Peyer's patch (tissue), 4 donors: ENCODE measurements around the gene CDH1.

Experiments used
- POLR2A ChIP-seq, 2 donors: fragments of 450-650 bp; IDR thresholded peaks; one replicate each; pipeline ENCODE4 v1.5.1; 2017; ENCODE audit warnings: antibody characterized with exemption in 2 of 2, mild to moderate bottlenecking in 2 of 2, moderate library complexity in 2 of 2
- TF ChIP-seq, protein P1 (sequence below), 6 experiments: fragments of 450-650 bp in 4 of 6; fragments of 200-600 bp in 2 of 6; sonication (generic) in 1 of 6; IDR thresholded peaks; one replicate each; pipeline ENCODE4 v1.5.1; 2017 to 2019; ENCODE audit warnings: antibody characterized with exemption in 6 of 6, mild to moderate bottlenecking in 3 of 6, moderate library complexity in 1 of 6

DNA sequence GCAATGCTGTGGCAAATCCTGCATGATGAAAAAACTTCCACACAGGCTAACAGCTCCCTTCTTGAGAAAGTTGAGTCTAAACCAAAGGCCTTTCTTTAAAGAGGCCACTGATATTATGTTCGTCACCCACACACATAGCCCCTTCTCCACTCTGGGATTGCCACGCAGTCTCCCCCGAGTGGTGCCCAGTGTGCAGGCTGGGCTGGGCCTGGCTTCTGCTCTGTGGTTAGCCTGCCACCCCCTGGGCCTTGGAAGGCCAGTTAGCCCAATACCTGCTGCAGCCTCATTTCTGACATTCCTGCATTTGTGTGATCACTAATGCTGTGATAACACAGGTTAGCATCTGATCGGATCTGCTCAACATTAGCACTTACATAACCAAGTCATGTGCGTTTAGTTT is 47.2 kb upstream of the CDH1 start:
- TF ChIP-seq, protein P1, sequence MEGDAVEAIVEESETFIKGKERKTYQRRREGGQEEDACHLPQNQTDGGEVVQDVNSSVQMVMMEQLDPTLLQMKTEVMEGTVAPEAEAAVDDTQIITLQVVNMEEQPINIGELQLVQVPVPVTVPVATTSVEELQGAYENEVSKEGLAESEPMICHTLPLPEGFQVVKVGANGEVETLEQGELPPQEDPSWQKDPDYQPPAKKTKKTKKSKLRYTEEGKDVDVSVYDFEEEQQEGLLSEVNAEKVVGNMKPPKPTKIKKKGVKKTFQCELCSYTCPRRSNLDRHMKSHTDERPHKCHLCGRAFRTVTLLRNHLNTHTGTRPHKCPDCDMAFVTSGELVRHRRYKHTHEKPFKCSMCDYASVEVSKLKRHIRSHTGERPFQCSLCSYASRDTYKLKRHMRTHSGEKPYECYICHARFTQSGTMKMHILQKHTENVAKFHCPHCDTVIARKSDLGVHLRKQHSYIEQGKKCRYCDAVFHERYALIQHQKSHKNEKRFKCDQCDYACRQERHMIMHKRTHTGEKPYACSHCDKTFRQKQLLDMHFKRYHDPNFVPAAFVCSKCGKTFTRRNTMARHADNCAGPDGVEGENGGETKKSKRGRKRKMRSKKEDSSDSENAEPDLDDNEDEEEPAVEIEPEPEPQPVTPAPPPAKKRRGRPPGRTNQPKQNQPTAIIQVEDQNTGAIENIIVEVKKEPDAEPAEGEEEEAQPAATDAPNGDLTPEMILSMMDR (IDR thresholded peaks at IDR 0.05) = no peak
- no peak for TF ChIP-seq POLR2A (IDR thresholded peaks at IDR 0.05)
